PFSK-1 (cell line): ENCODE results near the gene ACTL6B.

Source experiments
- FOXP2 ChIP-seq: optimal IDR thresholded peaks from 2 replicates; pipeline ENCODE3; 2011; ENCODE audit warnings: borderline replicate concordance, control low read depth, inconsistent platforms; ENCODE audit not compliant: insufficient read depth; ENCODE audit errors: extremely low read length, extremely low read depth
- POLR2AphosphoS5 ChIP-seq: IDR thresholded peaks from 2 replicates; pipeline ENCODE4 v1.6.1; 2012; ENCODE audit warnings: low read depth, mild to moderate bottlenecking, control low read depth, low read length, moderate library complexity
- REST ChIP-seq, 2 experiments: IDR thresholded peaks; 2 replicates each; pipeline versions ENCODE4 v1.6.1 to v1.8.0; 2011 to 2012; ENCODE audit warnings: low read depth in 2 of 2, low read length in 2 of 2, control low read depth in 1 of 2, inconsistent platforms in 1 of 2, mild to moderate bottlenecking in 1 of 2, moderate library complexity in 1 of 2; ENCODE audit not compliant: insufficient read depth in 1 of 2
- SIN3A ChIP-seq: IDR thresholded peaks from 2 replicates; pipeline ENCODE4 v1.6.1; 2012; ENCODE audit warnings: mild to moderate bottlenecking, low read length, moderate library complexity, borderline replicate concordance; ENCODE audit not compliant: insufficient read depth
- TAF1 ChIP-seq: IDR thresholded peaks from 2 replicates; pipeline ENCODE4 v1.6.1; 2012; ENCODE audit warnings: low read length, control low read depth, borderline replicate concordance; ENCODE audit not compliant: insufficient read depth

- no peak for TF ChIP-seq REST (IDR thresholded peaks at IDR 0.05; ENCODE audit: insufficient read depth in 1 of 2, low read depth in 2 of 2, low read length in 2 of 2)
- no peak for TF ChIP-seq SIN3A
- no peak for TF ChIP-seq POLR2AphosphoS5
- TF ChIP-seq FOXP2, result no peak
- no peak for TF ChIP-seq TAF1
Observed at GRCh38 chr7:100609958-100610357, 46.3 kb downstream of the ACTL6B start.
